Inflammatory macrophage treated with lipopolysaccharide for 1 hour (primary cell): ENCODE results near the gene VTI1B.
"Not testable (repeated sequence)": the region's sequence is repeated elsewhere in the genome, so short reads cannot be mapped to it uniquely, and the experiment has no call there.

Source experiments
- DNase-seq, 2 donors: peaks; one replicate each; pipeline ENCODE4 v3.0.0-alpha.2; 2020 to 2022

VTI1B gene

DNA sequence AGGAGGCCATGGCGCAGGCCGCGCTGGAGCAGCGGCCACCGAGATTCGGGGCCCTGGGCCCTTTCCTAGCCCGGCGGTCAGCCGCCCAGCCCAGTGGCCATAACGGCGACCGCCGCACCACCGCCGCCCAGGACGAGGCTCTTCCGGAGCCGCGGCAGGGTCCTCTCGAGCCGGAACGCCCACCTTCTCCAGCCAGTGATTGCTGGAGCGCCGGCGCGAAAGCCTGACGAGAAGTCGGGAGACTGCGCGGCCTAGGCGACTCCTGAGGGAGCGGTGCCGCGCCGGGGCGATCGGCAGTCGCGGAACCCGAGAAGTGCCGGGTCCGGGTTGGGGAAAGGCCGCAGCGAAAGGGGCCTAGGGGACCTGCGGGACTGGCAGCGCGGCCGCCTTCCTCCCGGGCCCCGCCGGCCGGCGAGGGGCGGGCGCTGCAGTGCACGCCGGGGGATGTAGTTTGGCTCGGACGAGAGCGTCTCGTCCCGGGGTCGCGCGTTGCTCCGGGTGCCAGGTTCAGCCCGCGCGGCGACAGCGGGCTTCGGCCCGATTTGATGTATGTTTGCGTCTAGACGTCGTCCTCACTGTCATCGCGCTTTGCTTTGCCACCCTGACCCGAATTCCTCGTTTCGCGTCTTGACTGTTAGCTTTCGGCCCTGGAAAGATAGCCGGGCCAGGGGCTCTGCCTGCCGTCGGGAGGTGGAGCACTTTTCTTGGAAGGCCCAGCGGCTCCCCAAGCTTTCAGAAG, at the start of gene VTI1B:
Gene VTI1B, minus strand, starts transcription at position 153 of the 739 bp plus-strand sequence. Its CDS starts 143 bp downstream, at position 10.
- DNase-seq, result peak; percentile 71 to 74

DNA sequence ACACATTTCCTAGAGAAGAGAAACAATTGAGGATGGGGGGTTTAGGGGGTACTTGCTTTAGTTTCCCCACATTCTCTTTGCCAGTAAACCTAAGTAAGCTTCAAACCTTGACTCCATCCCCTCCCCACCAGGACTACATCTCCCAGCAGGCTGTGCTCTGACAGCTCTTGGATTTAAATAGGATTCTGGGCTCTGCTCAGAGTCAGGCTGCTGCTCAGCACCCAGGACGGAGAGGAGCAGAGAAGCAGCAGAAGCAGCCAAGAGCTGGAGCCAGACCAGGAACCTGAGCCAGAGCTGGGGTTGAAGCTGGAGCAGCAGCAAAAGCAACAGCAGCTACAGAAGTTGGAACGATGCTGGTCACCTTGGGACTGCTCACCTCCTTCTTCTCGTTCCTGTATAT, 47.9 kb upstream of the VTI1B start:
- no peak for DNase-seq

- no peak for DNase-seq
These were observed 47.4 kb upstream of the VTI1B start for GRCh38 chr14:67721875-67722274.

DNA sequence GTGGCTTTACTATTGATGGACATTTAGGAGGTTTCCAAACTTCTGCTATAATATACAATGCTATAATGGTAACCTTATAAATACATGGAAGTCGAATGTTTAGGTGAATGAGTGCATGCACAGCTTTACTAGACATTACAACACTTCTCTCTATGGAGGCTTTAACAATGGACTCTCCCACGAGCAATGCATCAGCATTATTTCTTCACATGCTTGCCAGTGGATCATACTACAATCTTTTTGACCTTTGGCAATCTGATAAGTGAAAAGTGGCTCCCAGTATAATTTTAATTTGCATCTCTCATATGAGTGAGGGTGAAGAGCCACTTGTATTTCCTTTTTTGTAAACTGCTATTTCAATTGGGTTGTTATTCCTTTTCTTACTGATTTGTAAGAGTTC, 45.4 kb upstream of the VTI1B start:
- peak in 1 of 2 donors; percentile 18 for DNase-seq

GRCh38 chr14:67719385-67719784, 45.0 kb upstream of the VTI1B start:
- DNase-seq, result not testable (repeated sequence)

DNA sequence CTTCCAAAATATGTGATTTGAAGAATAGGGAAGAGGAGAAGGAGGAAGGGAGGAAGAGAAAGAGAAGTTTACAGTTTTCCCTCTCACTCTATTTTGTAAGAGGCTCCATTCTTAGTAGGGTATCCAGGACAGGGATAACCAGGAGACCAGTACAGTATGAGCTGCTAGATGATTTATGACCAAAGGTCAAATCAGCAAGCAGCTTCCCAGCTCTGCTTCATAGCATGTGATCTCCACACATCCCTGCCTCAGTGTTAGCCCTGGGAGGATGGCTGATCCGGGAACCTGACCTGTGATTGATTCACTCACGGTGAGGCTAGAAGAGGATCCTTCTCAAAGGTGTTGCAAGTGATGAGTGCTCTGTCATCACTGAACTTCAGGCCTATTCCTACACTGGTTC, 43.8 kb upstream of the VTI1B start:
- no peak for DNase-seq

- no peak for DNase-seq
These were observed 42.6 kb upstream of the VTI1B start for GRCh38 chr14:67717048-67717447.

GRCh38 chr14:67710209-67710608, 35.8 kb upstream of the VTI1B start:
- no peak for DNase-seq

DNA sequence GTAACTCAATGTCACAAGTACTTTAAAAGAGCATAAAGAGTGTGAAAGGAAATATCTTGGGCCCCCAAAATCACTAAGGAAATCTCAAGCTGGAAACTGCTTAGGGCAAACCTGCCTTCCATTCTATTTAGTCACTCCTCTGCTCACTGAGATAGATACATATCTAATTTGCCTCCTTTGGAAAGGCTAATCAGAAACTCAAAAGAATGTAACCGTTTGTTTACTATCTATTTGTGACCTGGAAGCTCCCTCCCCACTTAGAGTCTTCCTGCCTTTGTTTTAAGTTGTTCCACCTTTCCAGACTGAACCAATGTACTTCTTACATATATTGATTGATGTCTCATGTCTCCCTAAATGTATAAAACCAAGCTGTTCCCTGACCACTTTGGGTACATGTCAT, 35.4 kb upstream of the VTI1B start:
- DNase-seq, result not testable (repeated sequence)

GRCh38 chr14:67709346-67709745, 34.9 kb upstream of the VTI1B start:
- not testable (repeated sequence) for DNase-seq

DNA sequence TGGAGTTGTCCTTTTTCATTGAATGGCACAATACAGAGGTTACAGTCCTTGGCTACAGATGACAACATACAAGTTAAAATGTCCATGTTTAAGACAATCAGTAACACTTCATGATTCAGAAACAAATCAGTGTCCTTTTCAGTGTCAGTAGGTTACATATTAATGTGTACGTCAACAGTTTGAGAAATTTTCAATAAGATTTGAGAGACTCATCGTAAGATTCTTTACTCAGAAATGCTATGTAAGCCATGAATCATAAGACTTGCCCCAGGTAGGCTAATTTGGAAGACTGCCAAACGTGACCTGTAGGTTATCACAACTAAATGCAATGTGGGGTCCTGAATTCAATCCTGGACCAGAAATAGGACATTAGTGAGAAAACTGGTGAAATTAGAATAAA, 30.8 kb upstream of the VTI1B start:
- no peak for DNase-seq

- DNase-seq, result peak; percentile 49 to 75
These were observed 30.2 kb upstream of the VTI1B start for GRCh38 chr14:67704484-67705089.

- DNase-seq, result peak; percentile 57 to 65
These were observed 29.6 kb upstream of the VTI1B start for GRCh38 chr14:67703997-67704396.

DNA sequence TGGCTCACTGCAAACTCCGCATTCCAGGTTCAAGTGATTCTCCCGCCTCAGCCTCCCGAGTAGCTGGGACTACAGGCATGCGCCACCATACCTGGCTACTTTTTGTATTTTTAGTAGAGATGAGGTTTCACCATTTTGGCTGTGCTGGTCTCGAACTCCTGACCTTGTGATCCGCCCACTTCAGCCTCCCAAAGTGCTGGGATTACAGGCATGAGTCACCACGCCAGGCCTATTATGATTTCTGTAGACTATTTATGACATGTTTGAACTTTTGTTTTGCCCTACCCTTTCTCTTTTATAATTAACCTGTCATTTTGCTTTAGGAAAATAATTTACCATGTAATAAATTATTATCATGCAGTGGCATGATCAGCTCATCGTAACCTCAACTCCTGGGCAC, 27.1 kb upstream of the VTI1B start, which contains the start of gene RDH12:
Gene RDH12, plus strand, starts transcription at position 395 of the 400 bp plus-strand sequence. CDS start 20,757 bp downstream, outside the sequence.
- not testable (repeated sequence) for DNase-seq

DNA sequence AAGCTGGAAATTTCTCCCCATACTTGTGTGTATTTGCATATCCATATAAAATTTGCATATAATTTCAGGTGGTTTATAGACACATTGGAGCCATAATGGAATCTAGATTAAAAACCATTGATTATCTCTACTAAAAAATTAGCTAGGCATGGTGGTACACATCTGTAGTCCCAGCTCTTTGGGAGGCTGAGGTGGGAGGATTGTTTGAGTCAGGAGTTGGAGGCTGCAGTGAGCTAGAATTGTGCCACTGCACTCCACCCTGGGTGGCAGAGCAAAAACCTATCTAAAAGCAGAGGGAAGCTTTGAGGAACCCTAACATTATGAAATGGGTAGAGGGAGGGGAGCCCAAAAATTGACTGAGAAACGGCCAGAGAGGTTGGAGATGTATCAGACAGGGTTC, 23.7 kb upstream of the VTI1B start:
- no peak for DNase-seq

GRCh38 chr14:67697006-67697405, 22.6 kb upstream of the VTI1B start:
- DNase-seq, result peak in 1 of 2 donors; percentile 13

GRCh38 chr14:67695394-67695949, 21.0 kb upstream of the VTI1B start, which contains the start of gene RDH11:
Gene RDH11, minus strand, starts transcription at chr14:67695764. Its CDS starts 61 bp downstream, at chr14:67695703.
- peak; percentile 89 to 95 for DNase-seq

DNA sequence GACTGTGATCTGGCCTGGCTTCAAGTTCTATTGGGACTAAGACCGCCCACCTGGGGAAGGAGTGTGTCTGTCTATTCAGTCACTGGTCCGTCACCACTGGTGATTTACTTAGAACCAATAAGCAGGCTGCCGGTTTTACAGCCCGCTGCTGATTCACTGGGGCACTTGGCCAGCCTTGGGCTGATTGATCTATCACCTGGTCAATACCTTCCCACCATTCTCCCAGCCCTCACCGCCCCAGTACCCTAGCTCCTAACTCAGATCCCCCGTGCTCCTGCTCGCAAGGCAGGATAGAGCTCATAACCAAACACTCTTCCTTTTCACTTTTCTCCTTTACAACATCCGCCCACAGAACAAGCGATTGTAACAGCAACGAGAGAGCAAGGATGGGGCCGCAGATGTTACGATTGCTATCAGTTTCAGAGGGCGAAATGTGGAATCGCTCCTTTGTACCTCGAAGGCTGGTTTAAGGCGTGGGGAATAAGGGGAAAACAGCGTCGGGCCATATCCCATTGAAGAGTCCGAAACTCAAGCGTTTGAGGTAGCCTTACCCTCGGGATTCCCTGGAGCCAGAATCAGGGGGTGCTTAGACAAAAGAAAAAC, 20.5 kb upstream of the VTI1B start:
- DNase-seq, result peak; percentile 79 to 93

- no peak for DNase-seq
These were observed 15.6 kb upstream of the VTI1B start for GRCh38 chr14:67690011-67690410.

- no peak for DNase-seq
These were observed 9.4 kb upstream of the VTI1B start for GRCh38 chr14:67683842-67684241.

DNA sequence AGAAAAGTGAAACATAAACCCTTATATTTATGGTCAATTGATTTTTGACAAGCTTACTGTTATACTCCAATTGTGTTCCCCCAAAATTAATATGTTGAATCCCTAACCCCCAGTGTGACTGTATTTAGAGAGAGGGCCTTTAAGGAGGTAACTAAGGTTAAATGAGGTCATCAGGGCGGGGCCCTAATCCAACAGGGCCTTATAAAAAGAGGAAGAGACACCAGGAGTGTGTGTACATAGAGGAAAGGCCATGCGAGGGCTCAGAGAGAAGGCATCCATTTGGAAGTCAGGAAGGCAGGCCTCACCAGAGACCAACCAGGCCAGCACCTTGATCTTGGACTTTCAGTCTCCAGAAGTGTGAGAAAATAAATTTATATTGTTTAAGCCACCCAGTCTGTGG, 6.5 kb upstream of the VTI1B start:
- DNase-seq, result peak; percentile 91 to 94

GRCh38 chr14:67680121-67680602, 5.7 kb upstream of the VTI1B start:
- DNase-seq, result peak; percentile 62 to 81

DNA sequence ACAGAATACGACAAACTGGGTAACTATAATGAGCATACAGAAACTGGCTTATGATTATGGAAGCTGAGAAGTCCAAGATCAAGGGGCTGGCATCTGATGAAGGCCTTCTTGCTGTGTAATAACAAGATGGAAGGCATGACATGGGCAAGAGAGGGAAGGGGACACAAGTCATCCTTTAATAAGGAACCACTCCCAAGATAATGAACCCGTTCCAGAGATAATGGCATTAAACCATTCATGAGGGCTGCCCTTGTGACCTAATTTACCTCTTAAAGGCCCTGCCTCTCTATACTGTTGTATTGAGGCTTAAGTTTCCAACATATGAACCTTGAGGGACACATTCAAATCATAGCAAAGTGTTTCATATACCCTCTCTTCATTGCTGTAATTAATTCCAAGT, 4.6 kb upstream of the VTI1B start:
- DNase-seq, result no peak
